Epidermal melanocyte (primary cell): ENCODE results near the gene SYNGR4.
"Not testable (repeated sequence)": the region's sequence is repeated elsewhere in the genome, so short reads cannot be mapped to it uniquely, and the experiment has no call there.

Experiments
- DNase-seq: peaks from one replicate; pipeline ENCODE4 v3.0.0; 2011; ENCODE audit warnings: low spot score; ENCODE audit not compliant: insufficient read length

The SYNGR4 gene, protein sequence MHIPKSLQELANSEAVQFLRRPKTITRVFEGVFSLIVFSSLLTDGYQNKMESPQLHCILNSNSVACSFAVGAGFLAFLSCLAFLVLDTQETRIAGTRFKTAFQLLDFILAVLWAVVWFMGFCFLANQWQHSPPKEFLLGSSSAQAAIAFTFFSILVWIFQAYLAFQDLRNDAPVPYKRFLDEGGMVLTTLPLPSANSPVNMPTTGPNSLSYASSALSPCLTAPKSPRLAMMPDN

DNA sequence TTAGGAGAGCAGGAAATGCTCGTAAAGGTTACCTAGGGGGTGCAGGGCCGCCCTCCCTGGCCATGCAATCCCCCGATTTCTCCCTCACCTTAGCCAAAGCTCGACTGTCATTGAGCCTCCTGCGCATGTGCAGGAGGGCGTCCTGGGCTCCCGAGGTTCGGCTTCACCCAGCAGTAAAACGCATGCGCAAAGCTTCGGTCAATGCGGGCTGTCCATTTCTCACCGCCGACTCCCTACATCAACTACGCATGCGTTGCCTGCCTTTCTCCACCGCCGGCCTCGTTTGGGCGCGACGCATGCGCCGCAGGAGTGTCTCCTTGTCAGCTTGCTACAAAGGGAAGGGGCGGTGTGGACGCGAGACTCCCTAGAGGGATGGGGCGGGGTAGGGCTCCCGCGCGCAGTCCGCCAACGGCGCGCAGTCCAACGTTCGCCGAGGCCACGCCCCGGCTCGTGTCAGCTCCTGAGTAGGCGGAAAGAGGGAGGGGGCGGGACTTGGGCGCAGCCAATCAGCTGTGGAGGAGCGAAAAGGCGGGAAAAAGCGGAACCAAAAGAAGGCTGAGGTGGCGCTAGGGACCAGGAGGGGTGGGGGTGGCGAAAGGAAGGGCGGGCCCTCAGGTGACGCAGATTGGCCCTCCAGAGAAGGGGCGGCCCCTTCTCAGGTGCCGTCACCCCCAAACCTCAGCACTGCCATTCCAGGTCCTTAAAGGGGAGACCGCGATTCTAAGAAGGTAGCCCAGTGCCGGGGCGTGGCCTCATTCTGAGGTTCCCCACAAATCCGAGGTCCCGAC is at the start of gene SYNGR4, which contains the start of gene TMEM143:
TSS of gene SYNGR4 (plus strand) at position 558 of the 788 bp plus-strand sequence. CDS start 1,476 bp downstream, outside the sequence.
TSS of gene TMEM143 (minus strand) at position 131 of the 788 bp plus-strand sequence. CDS start at position 111, 20 bp downstream.
- peak; percentile 98 for DNase-seq

DNA sequence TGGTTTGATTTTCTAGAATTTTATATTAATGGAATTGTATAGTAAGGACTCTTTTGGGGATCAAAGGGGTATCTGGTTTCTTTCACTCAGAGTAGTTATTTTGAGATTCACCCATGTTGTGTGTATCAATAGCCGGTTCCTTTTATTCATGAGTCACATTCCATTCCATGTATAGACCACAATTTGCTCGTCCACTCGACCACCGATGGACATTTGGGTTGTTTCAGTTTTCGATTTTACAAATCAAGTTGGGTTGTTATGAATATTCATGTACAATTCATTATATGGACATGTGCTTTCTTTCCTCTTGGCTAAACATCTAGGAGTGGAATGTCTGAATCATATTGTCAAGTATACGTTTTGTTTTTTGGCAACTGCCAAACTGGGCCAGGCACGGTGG is 48.5 kb upstream of the SYNGR4 start:
- DNase-seq = no peak

DNA sequence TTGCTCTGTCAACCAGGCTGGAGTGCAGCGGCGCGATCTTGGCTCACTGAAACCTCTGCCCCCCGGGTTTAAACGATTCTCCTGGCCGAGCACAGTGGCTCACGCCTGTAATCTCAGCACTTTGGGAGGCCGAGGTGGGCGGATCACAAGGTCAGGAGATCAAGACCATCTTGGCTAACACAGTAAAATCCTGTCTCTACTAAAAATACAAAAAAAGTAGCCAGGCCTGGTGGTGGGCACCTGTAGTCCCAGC is 46.5 kb upstream of the SYNGR4 start:
- not testable (repeated sequence) for DNase-seq

DNA sequence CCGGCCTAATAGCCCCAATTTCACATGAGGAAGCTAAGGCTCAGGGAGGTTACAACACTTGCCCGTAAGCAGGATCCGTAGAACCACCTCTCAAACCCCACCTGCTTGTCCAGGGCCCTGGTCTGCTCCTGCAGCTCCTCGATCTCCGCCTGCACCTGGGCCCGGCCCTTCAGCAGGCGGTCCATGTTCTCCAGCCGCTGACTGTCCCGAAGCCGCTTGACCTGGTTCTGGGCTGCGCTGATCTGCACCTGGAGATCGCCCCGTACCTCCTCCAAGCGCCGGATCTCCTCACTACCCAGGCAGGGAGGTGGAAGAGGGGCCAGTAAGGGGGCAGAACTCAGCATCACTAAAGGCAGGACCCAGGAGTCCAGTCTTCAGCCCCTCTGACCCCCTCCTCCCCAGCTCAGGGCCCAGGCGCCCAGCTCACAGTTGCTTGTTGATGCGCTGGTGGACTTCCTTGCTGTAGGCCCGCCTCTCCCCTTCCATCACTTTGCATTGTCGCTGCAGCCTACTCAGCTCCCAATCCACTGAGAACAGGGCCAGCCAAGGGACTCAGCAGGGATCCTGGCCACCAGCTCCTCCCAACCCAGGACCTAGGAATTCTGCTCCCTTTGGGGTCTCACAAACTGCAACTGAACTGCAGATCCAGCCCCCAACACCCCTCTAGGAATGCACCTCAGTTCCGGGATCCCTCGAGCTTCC is 45.7 kb upstream of the SYNGR4 start:
- no peak for DNase-seq

DNA sequence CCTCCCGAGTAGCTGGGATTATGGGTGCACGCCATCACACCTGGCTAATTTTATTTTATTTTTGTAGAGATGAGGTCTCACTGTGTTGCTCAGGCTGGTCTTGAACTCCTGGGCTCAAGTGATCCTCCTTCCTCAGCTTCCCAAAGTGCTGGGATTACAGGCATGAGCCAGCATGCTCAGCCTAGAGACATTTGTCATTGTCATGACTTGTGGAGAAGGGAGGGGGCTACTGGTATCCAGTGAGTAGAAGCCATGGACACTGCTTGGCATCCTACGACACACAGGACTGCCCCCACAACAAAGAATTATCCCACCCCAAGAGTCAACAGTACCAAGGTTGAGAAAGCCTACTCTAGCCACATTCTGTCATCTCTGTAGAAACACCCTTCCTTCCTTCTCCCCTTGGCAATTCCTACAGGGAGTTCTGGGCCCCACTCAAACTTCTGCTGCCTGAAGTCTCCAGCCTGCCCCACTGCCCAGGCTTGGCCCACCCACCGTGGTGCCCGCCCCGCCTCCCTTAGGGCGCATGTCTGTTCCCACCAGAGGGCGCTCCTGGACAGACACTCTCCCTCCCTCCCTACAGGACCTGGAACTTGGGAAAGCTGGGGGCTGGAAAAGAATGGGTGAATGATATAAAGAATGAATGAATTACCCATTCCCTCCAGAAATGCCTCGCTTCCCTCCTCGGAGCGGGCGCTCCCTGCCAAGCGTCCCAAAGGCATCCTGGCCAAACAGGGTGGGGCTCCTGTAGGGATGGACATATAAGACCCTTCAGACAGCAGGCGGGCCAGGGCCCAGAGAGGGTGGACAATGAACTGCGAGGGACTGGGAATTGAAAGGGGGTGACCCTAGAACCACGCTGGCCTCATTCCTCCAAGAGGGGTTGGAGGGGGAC is 44.3 kb upstream of the SYNGR4 start:
- peak; percentile 45 for DNase-seq

DNA sequence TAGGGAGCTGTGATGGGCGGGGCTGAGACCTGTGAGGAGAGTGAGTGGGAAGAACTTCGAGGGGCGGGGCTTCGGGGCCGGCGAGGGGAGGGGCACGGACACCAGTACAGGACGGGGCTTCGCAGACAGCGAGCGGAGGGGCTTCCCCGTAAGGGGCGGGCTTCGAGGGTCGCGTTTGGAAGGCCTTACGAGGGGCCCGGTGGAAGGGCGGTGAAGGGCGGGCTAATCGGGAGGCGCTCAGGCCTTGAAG is 42.9 kb upstream of the SYNGR4 start:
- DNase-seq = peak; percentile 78

DNA sequence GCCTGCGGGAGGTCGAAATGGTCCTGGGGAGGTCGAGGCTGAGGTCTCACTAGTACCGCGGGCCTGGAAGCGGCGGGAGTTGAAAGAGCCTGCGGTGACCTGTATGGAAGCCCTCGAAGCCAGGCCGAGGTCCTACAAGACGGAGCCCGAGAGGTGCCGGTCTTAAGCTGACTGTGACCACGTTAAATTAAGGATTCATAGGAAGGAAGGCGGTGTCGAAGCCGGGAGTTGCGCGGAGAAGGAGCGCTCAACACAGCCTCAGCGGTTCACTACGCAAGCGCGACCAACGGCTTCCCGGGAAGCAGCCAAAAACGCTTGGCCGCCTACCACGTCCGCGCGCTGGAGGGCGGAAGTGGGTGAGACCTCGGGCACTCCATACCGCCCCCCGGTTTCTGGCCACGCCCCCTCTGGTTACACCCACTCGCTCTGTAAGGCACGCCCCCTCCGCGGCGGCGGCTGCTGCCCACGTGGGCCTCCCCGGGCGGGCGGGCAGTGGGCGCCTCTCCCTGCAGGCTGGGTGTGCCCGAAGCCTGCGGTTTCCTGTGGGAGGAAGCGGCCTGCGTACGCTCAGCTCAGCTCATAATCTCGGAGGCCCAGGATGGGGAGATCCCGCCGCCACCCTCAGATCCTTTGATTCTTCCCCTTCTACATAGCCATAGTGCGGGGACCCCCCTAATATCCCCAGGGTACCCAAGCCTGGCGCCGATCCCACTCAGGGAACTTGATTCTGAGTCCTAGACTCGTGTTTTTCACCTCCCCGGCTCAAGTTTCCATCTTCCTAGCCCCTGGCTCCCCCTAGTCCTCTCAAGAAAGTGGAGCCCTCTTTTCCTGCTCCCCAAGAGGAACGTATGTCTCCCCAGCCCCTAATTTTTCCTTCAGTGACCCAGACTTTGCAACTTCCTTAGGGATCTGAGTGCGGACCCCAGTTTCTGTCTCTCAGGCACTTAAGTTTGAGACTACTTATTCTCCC is 42.3 kb upstream of the SYNGR4 start:
- peak; percentile 90 for DNase-seq

DNA sequence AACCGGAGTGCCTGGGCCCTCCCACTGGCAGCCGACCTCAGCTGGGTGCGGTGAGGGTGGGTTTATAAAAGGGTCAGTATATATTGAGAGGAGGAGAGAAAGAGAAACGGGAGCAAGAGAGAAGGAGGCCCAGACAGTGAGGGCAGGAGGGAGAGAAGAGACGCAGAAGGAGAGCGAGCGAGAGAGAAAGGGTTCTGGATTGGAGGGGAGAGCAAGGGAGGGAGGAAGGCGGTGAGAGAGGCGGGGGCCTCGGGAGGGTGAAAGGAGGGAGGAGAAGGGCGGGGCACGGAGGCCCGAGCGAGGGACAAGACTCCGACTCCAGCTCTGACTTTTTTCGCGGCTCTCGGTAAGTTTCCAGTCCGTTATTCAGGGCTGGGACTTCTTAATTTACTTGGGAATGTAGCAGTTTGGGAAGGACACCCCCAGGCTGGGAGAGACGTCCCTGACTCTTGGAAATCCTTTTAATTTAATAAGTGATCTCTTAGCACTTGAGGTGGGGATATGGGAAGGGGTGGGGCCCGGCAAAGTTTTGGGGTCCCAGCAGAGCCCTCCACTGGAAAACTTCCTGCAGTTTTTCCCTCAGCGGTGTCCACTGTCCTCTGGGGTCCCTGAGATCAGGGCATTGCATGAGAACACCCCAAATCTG is 38.8 kb upstream of the SYNGR4 start, which contains the start of gene EMP3:
TSS of gene EMP3 (plus strand) at position 288 of the 646 bp plus-strand sequence. CDS start 1,293 bp downstream, outside the sequence.
- peak; percentile 87 for DNase-seq

DNA sequence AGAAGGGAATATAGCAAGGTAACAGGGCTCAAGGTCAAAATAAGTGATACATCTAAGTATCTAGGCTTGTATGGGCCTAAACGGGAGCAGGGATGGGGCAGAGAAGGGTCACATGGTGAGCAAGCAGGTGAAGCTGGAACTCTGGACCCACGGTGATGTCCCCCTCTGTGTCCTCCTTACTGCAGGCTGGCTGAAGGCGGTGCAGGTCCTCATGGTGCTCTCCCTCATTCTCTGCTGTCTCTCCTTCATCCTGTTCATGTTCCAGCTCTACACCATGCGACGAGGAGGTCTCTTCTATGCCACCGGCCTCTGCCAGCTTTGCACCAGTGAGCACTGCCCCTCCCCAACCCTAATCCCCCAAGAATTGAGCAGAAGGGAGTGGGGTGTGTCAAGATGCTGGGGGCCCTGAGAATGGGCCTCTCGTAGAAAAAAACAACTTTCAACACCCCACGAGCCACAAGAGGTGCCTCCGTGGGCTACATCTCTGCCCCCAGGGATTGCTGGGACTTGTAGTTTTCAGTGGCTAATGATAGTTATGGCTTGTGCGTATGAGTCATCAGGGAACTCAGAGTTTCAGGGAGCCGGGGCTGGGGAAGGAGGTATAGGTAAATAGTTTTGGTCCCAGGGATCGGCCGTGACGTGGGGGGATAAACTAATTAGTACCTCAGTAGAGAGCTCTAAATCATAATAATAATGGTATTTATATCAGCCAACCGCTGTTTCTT is 34.8 kb upstream of the SYNGR4 start:
- no peak for DNase-seq

DNA sequence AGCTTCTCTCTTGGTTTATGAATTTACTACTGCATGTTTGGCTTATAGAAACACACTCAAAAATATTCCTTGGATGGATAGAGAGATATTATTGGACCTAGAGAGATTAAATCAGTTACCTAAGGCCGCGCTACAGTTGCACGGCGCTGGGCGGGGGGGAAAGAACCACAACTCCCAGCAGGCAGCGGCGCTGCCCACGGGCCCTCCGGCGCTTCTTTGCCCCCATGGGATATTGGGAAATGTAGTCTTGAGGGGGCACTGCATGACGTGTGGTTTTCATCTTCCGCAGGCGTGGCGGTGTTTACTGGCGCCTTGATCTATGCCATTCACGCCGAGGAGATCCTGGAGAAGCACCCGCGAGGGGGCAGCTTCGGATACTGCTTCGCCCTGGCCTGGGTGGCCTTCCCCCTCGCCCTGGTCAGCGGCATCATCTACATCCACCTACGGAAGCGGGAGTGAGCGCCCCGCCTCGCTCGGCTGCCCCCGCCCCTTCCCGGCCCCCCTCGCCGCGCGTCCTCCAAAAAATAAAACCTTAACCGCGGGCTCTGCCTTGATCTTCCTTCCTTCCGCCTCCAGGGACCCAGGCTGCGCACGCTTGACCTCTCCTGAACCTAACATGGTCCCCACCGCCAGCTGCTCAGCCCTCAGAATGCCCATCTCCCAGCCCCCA is 34.0 kb upstream of the SYNGR4 start:
- DNase-seq = no peak

DNA sequence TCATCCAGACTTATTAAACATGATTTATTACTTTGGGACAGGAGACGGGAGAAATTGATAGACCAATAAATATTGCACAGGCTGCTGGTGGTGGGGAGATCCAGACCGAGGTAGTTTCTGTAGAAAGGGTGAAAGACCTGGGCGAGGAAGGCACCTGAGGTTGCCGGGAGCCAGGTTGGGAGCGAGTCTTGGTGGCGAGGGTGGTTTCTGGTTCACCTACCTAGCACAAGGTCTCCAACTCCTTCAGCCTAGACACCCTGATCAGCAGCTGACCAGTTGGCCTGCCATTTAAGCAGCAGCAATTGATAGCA is 31.9 kb upstream of the SYNGR4 start:
- no peak for DNase-seq

DNA sequence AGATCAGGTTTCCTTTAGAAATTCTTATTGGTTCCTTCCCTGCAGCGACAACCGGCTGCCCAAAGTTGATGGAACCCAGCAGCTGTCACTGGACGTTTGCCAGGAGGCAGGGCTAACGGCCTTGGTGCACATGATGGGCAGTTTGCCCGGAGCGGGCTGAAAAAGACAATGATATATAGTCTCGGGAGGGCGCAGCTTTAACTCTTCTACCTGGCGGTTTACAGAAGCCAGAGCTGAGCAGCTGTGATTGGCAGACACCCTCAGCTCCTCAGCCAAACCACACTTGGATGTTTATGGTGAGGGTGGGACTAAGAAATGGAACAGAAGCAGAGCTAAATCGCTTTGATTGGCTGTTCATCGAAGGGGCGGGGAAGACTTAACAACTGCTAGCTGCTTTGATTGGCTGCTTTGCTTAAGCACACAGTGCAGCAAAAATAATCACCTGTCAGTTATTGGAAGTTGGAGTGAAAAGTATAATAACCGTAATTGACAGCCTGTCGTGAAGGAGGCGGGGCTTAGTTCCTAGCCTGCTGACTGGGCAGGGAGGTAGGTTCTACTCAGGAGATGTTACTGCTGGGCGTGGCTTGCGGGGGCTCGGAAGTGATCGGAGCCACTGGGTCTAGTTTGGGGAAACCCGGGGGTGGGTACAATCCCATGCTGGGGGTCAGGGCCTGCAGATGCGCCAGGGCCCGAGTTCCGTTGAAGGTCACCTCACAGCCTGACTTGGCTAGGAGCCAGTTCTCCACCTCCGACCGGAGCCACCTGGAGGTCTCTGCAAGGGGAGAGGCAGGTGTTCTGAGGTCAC is 31.3 kb upstream of the SYNGR4 start:
- peak; percentile 95 for DNase-seq

DNA sequence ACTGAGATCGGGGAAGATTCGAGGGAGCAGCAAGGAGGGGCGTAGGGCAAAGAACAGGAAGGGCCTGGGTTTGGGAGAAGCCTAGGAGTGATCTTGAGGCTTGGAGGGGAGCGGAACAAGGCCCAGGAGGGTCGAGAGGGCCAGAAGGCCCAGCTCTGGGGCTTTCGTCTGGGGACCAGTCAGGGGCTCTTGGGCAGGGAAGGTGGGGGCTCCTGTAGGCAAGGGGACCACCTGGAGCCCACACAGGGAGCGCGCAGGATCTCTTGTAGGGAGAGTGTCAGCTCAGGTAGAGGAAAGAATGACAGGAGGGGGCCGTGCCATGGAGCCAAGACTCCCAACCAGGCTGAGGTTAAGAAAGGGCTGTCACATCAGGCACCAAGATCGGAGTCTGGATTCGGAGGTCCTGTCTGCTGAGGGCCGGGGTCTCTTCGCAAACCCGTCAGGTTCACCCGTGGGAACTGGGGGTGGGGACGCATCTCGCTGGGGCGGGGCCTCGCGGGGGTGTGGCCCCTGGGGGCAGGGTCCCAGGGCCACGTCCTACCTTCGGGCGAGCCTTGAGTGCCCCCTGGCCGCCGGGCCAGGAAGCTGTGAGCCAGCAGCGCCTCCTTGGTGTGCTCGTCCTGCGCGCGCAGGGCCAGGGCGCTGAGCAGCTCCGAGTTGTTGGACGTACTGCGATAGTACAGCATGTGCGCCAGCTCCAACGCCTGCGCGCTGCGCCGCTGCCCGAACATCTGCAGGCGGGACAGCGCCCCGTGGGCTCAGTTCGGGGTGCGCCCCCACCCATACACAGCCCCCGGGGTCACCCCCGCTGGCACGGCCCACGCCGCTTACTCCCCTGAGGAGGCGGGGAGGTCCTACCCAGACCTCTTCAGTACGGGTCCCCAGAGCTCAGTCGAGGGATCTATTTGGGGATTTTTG is 30.4 kb upstream of the SYNGR4 start:
- DNase-seq = peak; percentile 91

DNA sequence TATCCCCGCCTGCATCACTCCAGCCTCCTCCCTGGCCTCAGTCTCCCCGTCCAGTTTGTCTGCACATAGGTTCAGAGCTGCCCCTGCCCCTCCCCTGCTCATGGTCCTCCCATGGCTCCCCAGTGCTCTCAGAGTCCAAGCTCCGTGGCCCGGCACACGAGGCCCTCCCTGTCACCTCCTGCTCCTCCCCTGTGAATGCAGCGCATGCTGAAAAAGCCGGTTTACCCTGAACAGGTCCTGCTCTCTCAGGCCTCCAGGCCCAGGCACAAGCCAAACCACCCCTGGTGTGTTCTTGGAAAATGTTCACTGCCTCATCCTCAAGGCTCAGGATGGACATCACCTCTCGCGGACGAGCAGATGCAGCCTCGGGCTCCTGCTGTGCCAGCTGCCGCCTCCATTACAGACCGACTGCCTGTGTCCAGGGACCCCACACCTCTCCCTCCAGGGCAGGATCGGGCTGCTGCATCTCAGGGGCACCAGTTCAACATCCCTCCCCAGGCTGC is 25.9 kb upstream of the SYNGR4 start:
- no peak for DNase-seq

DNA sequence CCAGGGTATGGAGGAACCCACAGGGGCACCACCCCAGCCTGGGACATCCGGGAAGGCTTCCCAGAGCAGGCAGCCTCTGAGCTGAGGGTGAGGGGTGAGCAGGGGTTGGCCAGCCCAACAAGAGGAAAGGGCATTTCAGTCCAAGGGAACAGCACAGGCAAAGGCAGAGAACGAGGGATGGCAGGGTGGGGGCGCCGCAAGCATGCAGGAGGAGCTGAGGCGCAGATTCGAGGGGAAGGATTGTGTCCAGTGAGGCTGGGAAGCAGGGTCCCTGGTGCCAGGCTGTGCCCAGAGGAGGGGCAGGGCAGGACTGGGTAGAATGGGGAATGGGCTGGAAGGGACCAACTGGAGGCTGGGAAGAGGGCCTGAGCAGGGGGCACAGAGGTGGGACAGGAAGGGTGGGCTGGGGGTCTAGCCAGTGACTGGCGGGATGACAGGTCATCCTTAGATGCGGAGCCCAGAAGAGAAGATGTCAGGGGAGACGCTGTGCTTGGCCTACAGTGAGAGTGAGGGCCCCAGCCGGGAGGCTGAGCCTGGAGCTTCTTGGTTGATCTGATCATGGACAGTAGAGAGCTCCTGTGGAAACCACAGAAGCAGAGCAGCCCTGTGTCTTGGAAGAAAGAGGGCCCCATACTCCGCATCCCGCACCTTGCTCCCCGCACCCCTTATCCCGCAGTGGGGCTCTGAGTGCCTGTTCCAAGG is 25.2 kb upstream of the SYNGR4 start:
- DNase-seq = no peak

DNA sequence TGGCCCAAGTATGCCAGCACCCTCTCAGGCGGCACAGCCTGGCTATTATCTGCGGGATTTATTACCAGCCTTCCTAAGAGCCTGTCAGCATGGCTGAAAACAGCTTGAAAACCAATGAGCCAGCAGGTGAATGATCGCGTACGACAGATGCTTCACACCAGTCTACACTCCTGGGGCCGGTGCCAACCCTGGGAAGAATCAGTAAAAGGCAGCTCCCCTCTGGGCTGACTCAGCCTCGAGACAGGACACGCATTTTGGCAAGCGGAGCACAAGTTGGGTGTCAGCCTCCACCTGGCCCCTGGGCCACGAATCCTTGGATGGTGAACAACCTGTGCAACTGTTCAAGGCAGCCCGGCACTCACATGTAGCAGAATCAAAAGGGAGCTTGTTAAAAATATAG is 23.2 kb upstream of the SYNGR4 start:
- no peak for DNase-seq
